Stimulated activated CD4-positive, alpha-beta T cell treated with anti-CD3 and anti-CD28 coated beads, Interleukin-12 subunit alpha, Interleukin-12 subunit beta, amount 100 ng/mL, for 24 hours (primary cell): ENCODE data around the gene SAP25.
"Not testable (repeated sequence)": the region's sequence is repeated elsewhere in the genome, so short reads cannot be mapped to it uniquely, and the experiment has no call there.

Experiments
- DNase-seq, 2 experiments: peaks; one replicate each; pipeline ENCODE4 v3.0.0-alpha.2; 2020; ENCODE audit warnings: low read depth in 2 of 2

SAP25 gene

GRCh38 chr7:100561491-100562194 lies 12.1 kb downstream of the SAP25 start:
- no peak for DNase-seq

GRCh38 chr7:100559127-100559526 lies 14.6 kb downstream of the SAP25 start:
- DNase-seq: no peak

- no peak for DNase-seq
These were observed 17.2 kb downstream of the SAP25 start for GRCh38 chr7:100556541-100556940.

GRCh38 chr7:100555701-100556100 lies 18.0 kb downstream of the SAP25 start:
- DNase-seq: no peak

GRCh38 chr7:100553032-100553431 lies 20.7 kb downstream of the SAP25 start:
- DNase-seq: no peak

GRCh38 chr7:100552532-100552931 lies 21.2 kb downstream of the SAP25 start:
- DNase-seq: no peak

- DNase-seq: not testable (repeated sequence)
These were observed 25.3 kb downstream of the SAP25 start for GRCh38 chr7:100548446-100548845.

GRCh38 chr7:100547872-100548271 lies 25.8 kb downstream of the SAP25 start:
- DNase-seq: no peak

- DNase-seq: no peak
These were observed 26.5 kb downstream of the SAP25 start for GRCh38 chr7:100546926-100547800.

- no peak for DNase-seq
These were observed 27.4 kb downstream of the SAP25 start for GRCh38 chr7:100546129-100546925.

GRCh38 chr7:100545360-100546128 lies 28.2 kb downstream of the SAP25 start:
- peak; percentile 24 to 57 for DNase-seq

- DNase-seq: no peak
These were observed 28.7 kb downstream of the SAP25 start for GRCh38 chr7:100544967-100545359.

- DNase-seq: no peak
These were observed 29.3 kb downstream of the SAP25 start for GRCh38 chr7:100544386-100544785.

GRCh38 chr7:100543586-100543985 lies 30.1 kb downstream of the SAP25 start:
- DNase-seq: no peak

- DNase-seq: not testable (repeated sequence)
These were observed 32.4 kb downstream of the SAP25 start for GRCh38 chr7:100541309-100541708.

- DNase-seq: no peak
These were observed 33.5 kb downstream of the SAP25 start for GRCh38 chr7:100540073-100540723.

GRCh38 chr7:100539436-100540006 lies 34.2 kb downstream of the SAP25 start:
- DNase-seq: no peak

GRCh38 chr7:100538654-100539435 lies 34.9 kb downstream of the SAP25 start, which contains the start of gene AGFG2:
Gene AGFG2, plus strand, starts transcription at chr7:100539203. Its CDS starts 144 bp downstream, at chr7:100539347.
- DNase-seq: peak; percentile 100

- no peak for DNase-seq
These were observed 35.4 kb downstream of the SAP25 start for GRCh38 chr7:100538348-100538653.

GRCh38 chr7:100536695-100537094 lies 37.0 kb downstream of the SAP25 start:
- DNase-seq: not testable (repeated sequence)
